Subcutaneous adipose tissue (tissue), 4 donors: ENCODE data around the gene SLC35F6. TPM values are rescaled to one million over a fixed set of nuclear protein-coding genes. Genes with fewer than 3 reads are reported as not detected.

Source experiments
- CTCF ChIP-seq: fragments of 450-650 bp; IDR thresholded peaks from one replicate; pipeline ENCODE4 v1.5.1; 2016; ENCODE audit warnings: low read depth, mild to moderate bottlenecking, control low read depth, antibody characterized with exemption, moderate library complexity
- total RNA-seq, 4 donors: library from RNA; depleted of rRNA; stranded (reverse); fragments of >200 nt; gene quantifications; one replicate each; pipeline ENCODE4 v1.1.0, GENCODE V29; 2016

The SLC35F6 gene
- total RNA-seq, 4 donors from 2014 or later = 49.5 to 63.1 (median 51.7) TPM

- no peak for TF ChIP-seq CTCF
Observed at GRCh38 chr2:26732446-26732845, 31.6 kb upstream of the SLC35F6 start.

GRCh38 chr2:26733413-26733812 is 30.7 kb upstream of the SLC35F6 start:
- no peak for TF ChIP-seq CTCF

DNA sequence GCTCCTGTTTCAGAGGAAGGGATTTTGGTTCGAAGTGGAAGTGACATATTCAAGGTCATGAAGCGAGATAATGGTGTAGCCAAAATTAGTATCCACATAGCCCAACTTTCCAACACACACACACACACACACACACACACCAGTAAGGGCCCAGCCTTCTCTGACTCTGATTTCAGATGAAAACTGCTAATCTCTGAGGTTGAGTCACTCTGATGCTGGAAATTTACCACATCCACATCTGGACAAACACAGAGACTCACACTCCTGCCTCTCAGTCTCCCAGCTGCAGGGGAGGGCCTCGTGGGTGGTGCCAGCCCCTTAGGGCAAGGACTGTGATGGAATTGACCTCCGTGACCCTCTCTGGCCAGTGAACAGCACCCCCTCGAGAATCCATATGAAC is 29.0 kb upstream of the SLC35F6 start:
- no peak for TF ChIP-seq CTCF

- TF ChIP-seq CTCF = no peak
Observed at GRCh38 chr2:26735883-26736588, 28.0 kb upstream of the SLC35F6 start.

- no peak for TF ChIP-seq CTCF
Observed at GRCh38 chr2:26737221-26737620, 26.9 kb upstream of the SLC35F6 start.

DNA sequence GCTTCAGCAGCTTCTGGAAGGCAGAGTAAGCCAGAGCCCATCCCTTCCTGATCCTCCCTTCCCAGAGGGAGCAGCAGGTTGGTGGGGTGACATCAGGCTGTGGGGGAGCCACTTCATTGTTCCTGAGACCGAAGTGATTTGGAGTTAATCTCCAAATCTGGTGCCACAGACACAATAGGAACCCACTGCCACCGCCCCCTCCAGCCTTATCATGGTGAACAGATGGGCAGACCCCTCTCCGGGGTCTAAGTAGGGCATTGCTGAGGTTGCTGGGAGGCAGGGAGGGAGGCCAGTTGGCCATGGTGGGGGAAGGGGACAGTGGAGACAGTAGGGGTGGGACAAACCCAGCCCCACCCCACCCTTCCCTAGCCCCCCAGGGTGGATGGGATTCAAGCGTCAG is 25.6 kb upstream of the SLC35F6 start:
- TF ChIP-seq CTCF = no peak

DNA sequence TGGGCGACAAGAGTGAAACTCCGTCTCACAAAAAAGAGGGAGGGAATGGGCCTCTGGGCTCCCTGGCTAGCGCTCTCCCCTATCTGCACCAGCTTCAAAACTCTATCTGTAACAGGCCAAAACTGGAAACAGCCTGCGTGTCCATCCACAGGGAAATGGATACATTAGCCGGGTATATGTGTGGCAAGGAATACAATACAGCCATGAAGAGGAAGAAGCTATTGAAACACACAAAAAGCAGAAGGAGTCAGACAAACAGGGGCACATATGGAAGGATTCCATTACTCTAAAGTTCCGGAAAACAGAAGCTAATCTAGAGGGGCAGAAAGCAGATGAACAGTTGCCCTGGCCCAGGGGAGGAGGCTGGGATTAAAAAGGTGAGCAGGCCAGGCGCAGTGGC is 24.6 kb upstream of the SLC35F6 start:
- TF ChIP-seq CTCF = no peak
